ENCODE data around the gene PIP4K2B.

The PIP4K2B gene

DNA sequence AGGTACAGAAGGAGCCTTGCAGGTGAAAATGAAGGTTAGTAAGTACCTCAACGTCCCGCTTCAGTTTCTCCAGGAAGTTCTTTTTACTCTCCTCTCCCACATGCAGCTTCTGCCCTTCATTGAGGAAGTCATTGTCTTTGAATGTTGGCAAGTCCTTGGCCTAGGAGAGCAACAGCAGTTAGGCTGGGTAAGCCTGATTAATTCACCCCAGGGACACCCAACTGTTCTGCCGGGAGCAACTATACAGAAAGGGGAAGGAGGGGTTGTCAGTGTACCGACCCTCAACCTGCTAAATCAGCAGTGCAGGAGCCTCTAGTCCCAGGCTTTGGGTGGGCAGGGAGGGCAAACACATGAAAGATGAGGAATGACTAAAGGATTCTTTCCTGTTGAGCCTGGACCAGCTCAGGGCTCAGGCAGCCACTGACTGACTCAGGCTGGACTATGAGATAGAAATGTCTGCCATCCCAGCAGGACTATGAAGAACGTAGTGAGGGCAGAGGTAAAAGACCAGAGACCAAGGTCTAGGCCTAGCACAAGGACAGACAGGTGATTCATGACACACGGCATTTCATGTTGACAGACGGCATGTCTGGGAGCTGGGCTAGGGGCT is 21.6 kb downstream of the PIP4K2B start:
- no peak for DNase-seq

DNA sequence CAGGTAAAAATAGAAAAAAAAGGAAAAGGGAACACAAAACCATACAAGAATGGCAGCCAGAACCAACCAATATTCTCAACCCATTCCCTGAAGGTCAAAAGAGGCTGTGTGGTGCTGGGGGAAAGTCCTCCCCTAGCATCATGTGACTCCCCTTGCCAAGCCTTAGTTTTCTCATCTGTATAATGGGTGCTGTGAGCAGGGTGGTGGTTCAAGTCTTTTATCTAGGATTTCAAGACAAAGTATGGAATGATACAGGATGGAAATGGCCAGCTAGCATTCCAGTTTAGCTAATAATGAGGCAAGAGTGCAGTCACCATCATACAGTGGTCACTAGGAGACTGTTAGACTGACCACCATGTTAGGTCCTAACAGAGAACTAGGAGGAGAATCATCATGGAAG is 26.1 kb downstream of the PIP4K2B start:
- no peak for DNase-seq

- no peak for DNase-seq
These were observed 30.9 kb downstream of the PIP4K2B start for GRCh38 chr17:38768417-38768816.

- DNase-seq = no peak
These were observed 33.0 kb downstream of the PIP4K2B start for GRCh38 chr17:38766341-38766740.

GRCh38 chr17:38762231-38762630 is 37.1 kb downstream of the PIP4K2B start:
- DNase-seq = no peak

GRCh38 chr17:38761612-38762011 is 37.7 kb downstream of the PIP4K2B start:
- DNase-seq = no peak

DNA sequence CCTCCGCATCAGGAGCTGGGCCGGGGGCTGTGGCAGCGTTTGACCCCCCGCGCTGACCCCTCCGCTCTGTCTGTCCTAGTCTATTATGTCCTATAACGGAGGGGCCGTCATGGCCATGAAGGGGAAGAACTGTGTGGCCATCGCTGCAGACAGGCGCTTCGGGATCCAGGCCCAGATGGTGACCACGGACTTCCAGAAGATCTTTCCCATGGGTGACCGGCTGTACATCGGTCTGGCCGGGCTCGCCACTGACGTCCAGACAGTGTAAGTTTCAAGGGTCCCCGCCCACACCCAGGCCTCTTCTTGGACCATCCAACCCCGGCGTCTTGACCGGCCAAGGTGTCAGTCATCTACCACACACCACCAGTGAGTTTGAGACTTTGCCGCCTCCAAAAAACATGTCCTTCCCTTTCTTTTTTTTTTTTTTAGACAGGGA is 46.3 kb downstream of the PIP4K2B start:
- no peak for DNase-seq

- DNase-seq = peak; percentile 99
These were observed 46.9 kb downstream of the PIP4K2B start, which contains the start of gene PSMB3 for GRCh38 chr17:38752308-38753070. PSMB3 (plus strand) TSS chr17:38752741; CDS start chr17:38752827, 86 bp downstream.

DNA sequence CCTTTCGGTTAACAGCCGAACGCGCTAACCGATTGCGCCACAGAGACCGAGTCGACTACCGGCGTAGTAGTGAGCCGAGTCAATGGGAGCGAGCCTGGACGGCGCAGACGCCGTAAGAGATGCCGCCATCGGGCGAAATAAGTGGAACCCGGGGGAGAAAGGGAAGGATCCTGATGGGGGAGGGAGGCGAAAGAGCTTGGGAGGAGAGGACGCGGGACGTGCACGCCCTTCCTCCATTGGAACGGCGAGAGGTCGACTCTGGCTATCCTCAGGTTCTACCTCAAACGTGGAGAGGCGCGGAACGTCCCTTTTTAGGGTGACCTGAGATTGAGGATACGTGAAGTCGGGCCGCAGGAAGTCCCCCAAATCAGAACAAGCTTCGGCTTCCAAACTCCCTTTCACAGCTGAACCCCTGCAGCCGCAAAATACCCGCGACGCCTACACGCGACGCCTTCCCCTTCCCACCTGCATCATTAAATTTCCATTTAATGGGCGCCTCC is 47.5 kb downstream of the PIP4K2B start:
- peak; percentile 74 for DNase-seq

- peak; percentile 61 for DNase-seq
These were observed 48.1 kb downstream of the PIP4K2B start for GRCh38 chr17:38751144-38751807.

DNA sequence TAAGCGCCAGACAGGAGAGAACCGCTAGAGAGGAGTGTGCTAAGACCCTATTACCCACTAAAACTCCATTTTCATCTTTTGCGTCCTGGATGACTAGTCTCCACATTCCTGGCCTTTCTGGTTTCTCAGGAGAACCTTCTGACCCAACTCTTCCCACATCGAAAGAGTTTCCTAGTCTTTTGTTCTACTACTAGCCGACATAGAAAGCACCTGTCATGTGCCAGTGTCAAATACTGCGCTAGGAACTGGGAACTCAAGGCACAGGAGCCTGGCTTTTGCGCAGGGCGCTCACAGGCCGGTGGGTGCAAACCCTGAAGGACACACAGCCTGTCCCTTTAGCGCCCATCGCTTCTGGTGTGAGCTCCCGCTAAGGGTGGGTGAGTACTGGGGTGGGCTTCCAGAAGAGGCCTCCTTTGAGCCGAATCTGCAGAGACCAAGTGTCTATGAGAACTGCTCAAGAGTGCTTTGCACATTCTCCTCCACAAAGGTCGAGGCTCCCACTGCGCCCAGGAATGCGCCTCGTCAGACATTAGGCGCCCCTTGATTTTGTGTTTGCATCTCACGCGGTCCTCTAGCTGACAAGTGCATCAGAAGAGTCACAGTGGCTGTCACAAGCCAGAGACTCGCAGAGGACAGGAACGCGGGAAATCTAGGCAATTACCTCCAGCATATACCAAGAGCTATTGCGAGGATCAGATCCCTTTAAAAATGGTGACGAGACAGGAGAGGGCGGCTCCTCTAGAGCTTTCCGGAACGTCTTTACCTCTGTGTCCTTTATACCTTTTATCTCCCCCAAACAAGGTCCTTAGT is 48.8 kb downstream of the PIP4K2B start:
- DNase-seq = peak; percentile 61

DNA sequence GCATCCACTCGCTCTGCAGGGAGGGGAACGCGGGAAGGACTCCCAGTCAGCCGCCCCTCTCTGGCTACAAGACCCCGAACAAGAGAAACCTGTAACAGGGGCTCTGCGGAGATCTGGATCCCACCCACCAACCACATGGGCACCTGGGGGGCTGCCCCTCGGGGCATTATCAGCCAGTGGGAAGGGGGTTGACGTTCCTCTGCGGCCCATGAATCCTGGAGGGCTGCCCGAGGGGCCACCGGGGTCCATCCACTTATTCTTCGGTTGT is 49.4 kb downstream of the PIP4K2B start:
- no peak for DNase-seq

GRCh38 chr17:38749223-38750043 is 49.9 kb downstream of the PIP4K2B start:
- DNase-seq = peak; percentile 50

DNA sequence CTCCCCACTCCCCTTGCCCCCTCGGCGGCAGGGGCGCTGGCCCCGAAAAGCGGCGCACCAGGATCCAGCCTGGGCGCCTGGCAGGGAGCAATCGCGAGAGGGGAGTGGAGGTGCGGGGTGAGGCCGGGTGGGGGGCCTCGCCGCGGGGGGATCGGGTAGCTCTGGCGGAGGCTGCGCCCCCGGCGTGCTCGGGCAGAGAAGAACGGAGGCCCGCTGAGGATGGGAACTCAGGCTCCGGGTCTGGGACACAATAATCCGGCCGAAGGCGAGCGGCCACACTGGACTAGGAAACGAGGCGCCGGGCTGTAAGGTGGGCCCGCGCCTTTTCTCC is 50.5 kb downstream of the PIP4K2B start:
- no peak for DNase-seq

DNA sequence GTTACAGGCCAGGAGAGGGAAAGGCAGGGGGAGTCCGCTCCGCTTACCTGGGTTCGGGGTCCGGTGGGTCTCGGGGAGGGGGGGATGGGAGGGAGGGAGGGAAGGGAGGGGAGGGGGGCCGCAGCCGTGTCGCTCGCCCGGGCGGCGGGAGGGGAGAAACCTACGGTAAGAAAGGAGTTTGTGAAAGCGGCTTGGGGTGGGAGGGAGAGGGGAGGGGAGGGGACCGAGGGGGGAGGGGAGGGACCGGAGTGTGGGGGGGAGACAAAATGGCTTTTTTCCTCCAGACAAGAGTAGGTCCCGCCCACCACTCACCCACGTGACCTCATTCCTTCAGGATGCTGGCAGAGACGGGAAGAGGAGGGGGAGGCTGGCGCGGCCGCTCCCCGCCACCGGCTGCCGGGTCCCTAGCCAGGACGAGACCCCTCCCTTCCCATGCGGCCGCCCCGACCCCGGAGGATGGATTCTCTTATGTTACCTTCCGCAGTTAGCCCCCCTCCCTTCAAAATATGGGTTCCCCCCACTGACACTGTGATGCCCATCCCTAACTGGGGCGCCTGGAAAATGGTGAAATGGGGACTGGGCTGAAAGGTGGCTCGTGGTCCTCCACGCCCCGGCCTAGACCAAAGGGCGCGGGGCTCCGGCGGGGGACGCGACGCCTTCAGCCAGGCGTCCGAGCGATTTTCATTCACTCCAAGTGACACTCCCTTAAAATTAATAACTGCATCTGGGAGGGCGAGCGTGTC is 51.0 kb downstream of the PIP4K2B start, which contains the start of gene PCGF2:
PCGF2 (minus strand) TSS at position 188 of the 743 bp plus-strand sequence. CDS start 7,934 bp downstream, outside the sequence.
- DNase-seq = peak; percentile 84

- no peak for DNase-seq
These were observed 51.8 kb downstream of the PIP4K2B start for GRCh38 chr17:38747463-38748148.

GRCh38 chr17:38746849-38747462 is 52.4 kb downstream of the PIP4K2B start:
- DNase-seq = no peak

GRCh38 chr17:38746004-38746848 is 53.1 kb downstream of the PIP4K2B start:
- no peak for DNase-seq

- no peak for DNase-seq
These were observed 53.8 kb downstream of the PIP4K2B start for GRCh38 chr17:38745545-38745944.

All from NCI-H748 treated with DMSO at 0.1 percent for 48 hours (cell line).